ENCODE data around the gene PIAS4. TPM values are rescaled to one million over a fixed set of nuclear protein-coding genes. Genes with fewer than 3 reads are reported as not detected.
A peak's percentile ranks its signal among the peaks of the same experiment; 100 is the strongest.
"Not testable (repeated sequence)": the region's sequence is repeated elsewhere in the genome, so short reads cannot be mapped to it uniquely, and the experiment has no call there.

Gene PIAS4
- total and polyA plus RNA-seq, 9 donors: 14.7 to 26.2 (median 23.6) TPM

GRCh38 chr19:3967983-3968382 lies 39.6 kb upstream of the PIAS4 start:
- WGBS (ENCODE audit: insufficient coverage): 85% methylated on average over 8 of the region's 12 CpGs
- not testable (repeated sequence) for DNase-seq; H3K9me3 ChIP-seq (replicated peaks; ENCODE audit: control insufficient read depth, low read depth, low read length); H3K27me3 ChIP-seq (ENCODE audit: control insufficient read depth, insufficient read depth, low read length); H3K4me3 ChIP-seq (ENCODE audit: low read length)
- Histone ChIP-seq H3K36me3 (ENCODE audit: control insufficient read depth, insufficient read depth, low read length) (peaks cover 66% of the 10 kb centered on the region), H3K27ac (ENCODE audit: low read length) (peak overlapping the region; percentile 94), H3K4me1 (ENCODE audit: control insufficient read depth, insufficient read depth, low read length) (peaks cover 48% of the 10 kb centered on the region)

- H3K27me3 ChIP-seq (ENCODE audit: control insufficient read depth, insufficient read depth, low read length): no peaks in the 10 kb centered on the region
- peak; percentile 98 for DNase-seq
- peaks cover 47% of the 10 kb centered on the region for H3K4me1 ChIP-seq (ENCODE audit: control insufficient read depth, insufficient read depth, low read length)
- H3K9me3 ChIP-seq (replicated peaks; ENCODE audit: control insufficient read depth, low read depth, low read length): no peaks in the 10 kb centered on the region
- H3K36me3 ChIP-seq (ENCODE audit: control insufficient read depth, insufficient read depth, low read length): peaks cover 58% of the 10 kb centered on the region
- H3K27ac ChIP-seq (ENCODE audit: low read length): peak overlapping the region; percentile 94
- WGBS (ENCODE audit: insufficient coverage): 50% methylated on average over 1 of the region's 9 CpGs
- H3K4me3 ChIP-seq (ENCODE audit: low read length): peak overlapping the region; percentile 98
Observed at GRCh38 chr19:3968556-3969434, 38.7 kb upstream of the PIAS4 start.

- Histone ChIP-seq H3K27ac (ENCODE audit: low read length) (peak overlapping the region; percentile 94), H3K36me3 (ENCODE audit: control insufficient read depth, insufficient read depth, low read length) (peaks cover 50% of the 10 kb centered on the region), H3K27me3 (ENCODE audit: control insufficient read depth, insufficient read depth, low read length) (no peaks in the 10 kb centered on the region), H3K4me3 (ENCODE audit: low read length) (peak overlapping the region; percentile 98), H3K4me1 (ENCODE audit: control insufficient read depth, insufficient read depth, low read length) (peaks cover 43% of the 10 kb centered on the region), H3K9me3 (replicated peaks; ENCODE audit: control insufficient read depth, low read depth, low read length) (no peaks in the 10 kb centered on the region)
- peak; percentile 40 for DNase-seq
- WGBS (ENCODE audit: insufficient coverage): 28% methylated on average over 16 of the region's 23 CpGs
Observed at GRCh38 chr19:3969435-3970312, 37.9 kb upstream of the PIAS4 start.

- DNase-seq: peak; percentile 34
- H3K9me3 ChIP-seq (replicated peaks; ENCODE audit: control insufficient read depth, low read depth, low read length): no peaks in the 10 kb centered on the region
- H3K36me3 ChIP-seq (ENCODE audit: control insufficient read depth, insufficient read depth, low read length): peaks cover 47% of the 10 kb centered on the region
- WGBS (ENCODE audit: insufficient coverage): 0% methylated on average over 21 of the region's 22 CpGs
- no peaks in the 10 kb centered on the region for H3K27me3 ChIP-seq (ENCODE audit: control insufficient read depth, insufficient read depth, low read length)
- peaks cover 43% of the 10 kb centered on the region for H3K4me1 ChIP-seq (ENCODE audit: control insufficient read depth, insufficient read depth, low read length)
- peak overlapping the region; percentile 98 for H3K4me3 ChIP-seq (ENCODE audit: low read length)
- H3K27ac ChIP-seq (ENCODE audit: low read length): peak overlapping the region; percentile 94
Observed at GRCh38 chr19:3970313-3970807, 37.2 kb upstream of the PIAS4 start.

GRCh38 chr19:3970808-3971598 lies 36.5 kb upstream of the PIAS4 start, which contains the start of gene DAPK3:
DAPK3 (minus strand) TSS chr19:3971099; CDS start chr19:3969735, 1,364 bp downstream.
- H3K9me3 ChIP-seq (replicated peaks; ENCODE audit: control insufficient read depth, low read depth, low read length): no peaks in the 10 kb centered on the region
- H3K4me3 ChIP-seq (ENCODE audit: low read length): peak within 1 kb of the TSS; percentile 98
- H3K27ac ChIP-seq (ENCODE audit: low read length): peak within 1 kb of the TSS; percentile 94
- H3K36me3 ChIP-seq (ENCODE audit: control insufficient read depth, insufficient read depth, low read length): peaks cover 48% of the 10 kb centered on the region
- peak; percentile 99 for DNase-seq
- peaks cover 41% of the 10 kb centered on the region for H3K4me1 ChIP-seq (ENCODE audit: control insufficient read depth, insufficient read depth, low read length)
- no peaks in the 10 kb centered on the region for H3K27me3 ChIP-seq (ENCODE audit: control insufficient read depth, insufficient read depth, low read length)
- under 1% methylated on average over 67 of the region's 73 CpGs for WGBS (ENCODE audit: insufficient coverage)

GRCh38 chr19:3975144-3975543 lies 32.4 kb upstream of the PIAS4 start:
- no peaks in the 10 kb centered on the region for H3K27me3 ChIP-seq (ENCODE audit: control insufficient read depth, insufficient read depth, low read length)
- H3K27ac ChIP-seq (ENCODE audit: low read length): peak overlapping the region; percentile 20
- whole genome bisulfite sequencing (ENCODE audit: insufficient coverage): 90% methylated on average over 2 of the region's 8 CpGs
- DNase-seq: no peak
- no peaks in the 10 kb centered on the region for H3K9me3 ChIP-seq (replicated peaks; ENCODE audit: control insufficient read depth, low read depth, low read length)
- peaks cover 5% of the 10 kb centered on the region for H3K4me1 ChIP-seq (ENCODE audit: control insufficient read depth, insufficient read depth, low read length)
- peaks cover 51% of the 10 kb centered on the region for H3K36me3 ChIP-seq (ENCODE audit: control insufficient read depth, insufficient read depth, low read length)
- no peak overlapping the region for H3K4me3 ChIP-seq (ENCODE audit: low read length)

GRCh38 chr19:3975637-3976087 lies 31.9 kb upstream of the PIAS4 start:
- H3K9me3 ChIP-seq (replicated peaks; ENCODE audit: control insufficient read depth, low read depth, low read length): no peaks in the 10 kb centered on the region
- 78% methylated on average over 14 of the region's 14 CpGs for WGBS (ENCODE audit: insufficient coverage)
- no peak overlapping the region for H3K4me3 ChIP-seq (ENCODE audit: low read length)
- peak; percentile 20 for DNase-seq
- peaks cover 5% of the 10 kb centered on the region for H3K4me1 ChIP-seq (ENCODE audit: control insufficient read depth, insufficient read depth, low read length)
- no peaks in the 10 kb centered on the region for H3K27me3 ChIP-seq (ENCODE audit: control insufficient read depth, insufficient read depth, low read length)
- peaks cover 56% of the 10 kb centered on the region for H3K36me3 ChIP-seq (ENCODE audit: control insufficient read depth, insufficient read depth, low read length)
- peak overlapping the region; percentile 35 for H3K27ac ChIP-seq (ENCODE audit: low read length)

- DNase-seq: peak; percentile 12
- no peaks in the 10 kb centered on the region for H3K27me3 ChIP-seq (ENCODE audit: control insufficient read depth, insufficient read depth, low read length)
- peaks cover 2% of the 10 kb centered on the region for H3K4me1 ChIP-seq (ENCODE audit: control insufficient read depth, insufficient read depth, low read length)
- H3K27ac ChIP-seq (ENCODE audit: low read length): no peak overlapping the region
- WGBS (ENCODE audit: insufficient coverage): 89% methylated on average over 23 of the region's 29 CpGs
- H3K4me3 ChIP-seq (ENCODE audit: low read length): no peak overlapping the region
- peaks cover 66% of the 10 kb centered on the region for H3K36me3 ChIP-seq (ENCODE audit: control insufficient read depth, insufficient read depth, low read length)
- H3K9me3 ChIP-seq (replicated peaks; ENCODE audit: control insufficient read depth, low read depth, low read length): no peaks in the 10 kb centered on the region
Observed at GRCh38 chr19:3976495-3977241, 30.9 kb upstream of the PIAS4 start.

Measured in muscle of leg (tissue), 11 donors.